Upper lobe of left lung (tissue), 6 donors: ENCODE measurements around the gene FAM53A. TPM values are rescaled to one million over a fixed set of nuclear protein-coding genes. Genes with fewer than 3 reads are reported as not detected.

Source experiments
- ATAC-seq, 2 donors: fragments of 200-7000 bp; cut with Tn5 transposase; one replicate each; pipeline ENCODE4 v1.9.1; 2022; ENCODE audit warnings: mild to moderate bottlenecking in 2 of 2, moderate library complexity in 2 of 2; ENCODE audit not compliant: low FRiP score in 2 of 2
- DNase-seq, 2 donors: peaks; one replicate each; pipeline ENCODE4 v3.0.0-alpha.2; 2019 to 2020
- H3K27ac ChIP-seq, 4 donors: fragments of 200-600 bp; sonication (generic); one replicate each; pipeline ENCODE4 v1.5.1; 2016 to 2019
- H3K27me3 ChIP-seq, 4 donors: fragments of 200-600 bp; sonication (generic); one replicate each; pipeline ENCODE4 v1.5.1; 2017 to 2019
- H3K36me3 ChIP-seq, 4 donors: fragments of 200-600 bp; sonication (generic); one replicate each; pipeline ENCODE4 v1.5.1; 2016 to 2019
- H3K4me1 ChIP-seq, 4 donors: fragments of 200-600 bp; sonication (generic); one replicate each; pipeline ENCODE4 v1.5.1; 2018 to 2019
- H3K4me3 ChIP-seq, 4 donors: fragments of 200-600 bp; sonication (generic); one replicate each; pipeline ENCODE4 v1.5.1; 2017 to 2019; ENCODE audit warnings: mild to moderate bottlenecking in 2 of 4, moderate library complexity in 1 of 4
- H3K9me3 ChIP-seq, 4 donors: fragments of 200-600 bp; sonication (generic); one replicate each; pipeline ENCODE4 v1.5.1; 2018 to 2019
- EP300 ChIP-seq, 4 donors: sonication (generic); formaldehyde crosslinking; IDR thresholded peaks; one replicate each; pipeline ENCODE4 v1.5.1; 2017; ENCODE audit warnings: antibody characterized with exemption in 4 of 4, control low read depth in 2 of 4
- POLR2A ChIP-seq, 4 donors: fragments of 450-650 bp; IDR thresholded peaks; one replicate each; pipeline ENCODE4 v1.5.1; 2016 to 2017; ENCODE audit warnings: antibody characterized with exemption in 4 of 4, mild to moderate bottlenecking in 2 of 4
- POLR2AphosphoS5 ChIP-seq, 2 donors: sonication (generic); formaldehyde crosslinking; IDR thresholded peaks; one replicate each; pipeline ENCODE4 v1.5.1; 2017; ENCODE audit warnings: antibody characterized with exemption in 2 of 2
- WGBS, 2 donors: methylation state at CpG; one replicate each; pipeline ENCODE4 v1.1.5; 2017 to 2018; 5-methylcytosine and 5-hydroxymethylcytosine counted together
- total RNA-seq, 6 donors: library from RNA; depleted of rRNA in 4 of 6; stranded (reverse); fragments of >200 nt in 4 of 6; gene quantifications; one replicate each; pipeline versions ENCODE4 v1.1.0 to v1.2.1, GENCODE V29; 2016 to 2021
- TF ChIP-seq, protein P1 (sequence below), 6 experiments: fragments of 450-650 bp in 4 of 6; fragments of 200-600 bp in 2 of 6; sonication (generic) in 2 of 6; IDR thresholded peaks; one replicate each; pipeline ENCODE4 v1.5.1; 2016 to 2019; ENCODE audit warnings: antibody characterized with exemption in 6 of 6
- donor health status: DM: no; HTN: no; CAD: no; lungs with moderate emphysema.
- donor health status: DM: no; HTN: yes; CAD: no; lungs with severe emphysema.

The FAM53A gene
- total RNA-seq, 6 donors from 2014 or later = 0.59 to 17.8 (median 2.5) TPM

DNA sequence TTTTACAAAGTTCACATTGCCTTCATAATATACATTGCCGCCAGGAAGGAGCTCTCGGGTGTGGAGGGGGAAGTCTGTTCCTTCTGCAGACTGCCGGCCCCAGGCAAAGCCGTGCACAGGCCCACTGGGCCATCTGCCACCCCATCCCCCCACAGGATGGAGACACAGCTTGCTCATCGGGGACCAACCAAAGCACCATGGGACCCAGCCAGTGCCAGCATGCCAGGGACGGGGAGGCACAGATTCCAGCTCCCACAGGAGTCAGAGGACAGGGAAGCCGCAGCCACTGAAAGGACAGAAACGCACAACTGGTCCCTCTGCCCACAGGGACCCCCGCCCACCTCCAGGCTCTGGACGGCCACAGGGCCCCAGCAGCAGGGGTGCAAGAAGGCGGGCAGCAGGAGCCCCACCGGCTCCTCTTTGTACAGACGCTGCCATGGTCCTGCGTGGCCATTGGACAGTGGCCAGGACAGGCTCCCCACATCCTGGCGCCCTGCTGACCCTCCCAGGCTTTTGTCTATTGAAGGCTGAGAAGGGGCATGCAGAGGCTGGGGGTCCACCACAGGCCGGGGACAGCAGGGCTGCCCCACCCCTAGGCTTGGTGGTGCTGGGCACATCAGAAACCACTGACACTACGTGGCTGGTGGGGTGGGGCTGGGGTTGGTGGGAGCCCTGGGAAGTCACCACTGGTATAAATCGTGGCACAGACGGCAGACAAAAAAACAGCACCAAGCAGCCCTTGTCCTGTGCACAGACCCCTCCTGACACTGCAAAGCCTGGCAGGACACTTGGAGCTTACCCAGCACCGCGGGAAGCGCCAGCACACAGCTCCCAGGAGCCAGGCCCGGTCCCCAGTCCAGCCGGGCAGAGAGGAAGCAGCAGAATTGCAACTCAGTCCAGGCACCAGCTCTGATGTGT, 89.0 kb downstream of the FAM53A start:
- peak in 1 of 2 donors; percentile 67 for DNase-seq
- H3K4me3 ChIP-seq = no peak overlapping the region
- WGBS, 2 donors = 48 to 74% methylated on average over 8 to 18 of the region's 24 CpGs

DNA sequence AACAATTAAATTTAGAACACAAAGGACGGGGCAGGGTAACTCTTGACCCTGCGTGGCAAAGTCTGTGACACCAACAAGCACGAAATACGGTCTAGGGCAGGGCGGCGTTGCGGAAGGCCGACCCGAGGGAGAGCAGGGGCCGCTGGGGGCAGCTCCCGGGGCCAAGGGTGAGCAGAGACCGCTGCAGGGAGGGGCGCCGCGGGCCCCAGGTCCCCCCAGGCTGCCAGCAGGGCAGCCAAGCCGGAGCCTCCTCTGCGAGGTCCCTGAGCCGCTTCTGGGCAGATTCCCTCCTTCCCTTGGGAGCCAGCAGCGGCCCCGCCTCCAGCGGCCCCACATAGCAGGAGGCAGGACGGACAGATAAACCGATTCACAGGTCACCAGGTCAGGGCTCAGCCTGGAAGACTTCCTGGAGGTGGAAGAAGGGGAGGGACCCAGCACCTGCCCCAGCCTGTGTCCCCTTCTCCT, 90.2 kb downstream of the FAM53A start:
- Histone ChIP-seq H3K4me1 (no peaks in the 10 kb centered on the region), H3K4me3 (no peak overlapping the region), H3K27ac (no peak overlapping the region), H3K9me3 (peaks cover 5 to 22% (median 16%) of the 10 kb centered on the region in 4 donors), H3K36me3 (no peaks in the 10 kb centered on the region), H3K27me3 (no peaks in the 10 kb centered on the region)
- TF ChIP-seq, protein P1, sequence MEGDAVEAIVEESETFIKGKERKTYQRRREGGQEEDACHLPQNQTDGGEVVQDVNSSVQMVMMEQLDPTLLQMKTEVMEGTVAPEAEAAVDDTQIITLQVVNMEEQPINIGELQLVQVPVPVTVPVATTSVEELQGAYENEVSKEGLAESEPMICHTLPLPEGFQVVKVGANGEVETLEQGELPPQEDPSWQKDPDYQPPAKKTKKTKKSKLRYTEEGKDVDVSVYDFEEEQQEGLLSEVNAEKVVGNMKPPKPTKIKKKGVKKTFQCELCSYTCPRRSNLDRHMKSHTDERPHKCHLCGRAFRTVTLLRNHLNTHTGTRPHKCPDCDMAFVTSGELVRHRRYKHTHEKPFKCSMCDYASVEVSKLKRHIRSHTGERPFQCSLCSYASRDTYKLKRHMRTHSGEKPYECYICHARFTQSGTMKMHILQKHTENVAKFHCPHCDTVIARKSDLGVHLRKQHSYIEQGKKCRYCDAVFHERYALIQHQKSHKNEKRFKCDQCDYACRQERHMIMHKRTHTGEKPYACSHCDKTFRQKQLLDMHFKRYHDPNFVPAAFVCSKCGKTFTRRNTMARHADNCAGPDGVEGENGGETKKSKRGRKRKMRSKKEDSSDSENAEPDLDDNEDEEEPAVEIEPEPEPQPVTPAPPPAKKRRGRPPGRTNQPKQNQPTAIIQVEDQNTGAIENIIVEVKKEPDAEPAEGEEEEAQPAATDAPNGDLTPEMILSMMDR (IDR thresholded peaks at IDR 0.05) = no peak
- TF ChIP-seq POLR2AphosphoS5 (IDR thresholded peaks at IDR 0.05) = no peak
- no peak for TF ChIP-seq EP300 (IDR thresholded peaks at IDR 0.05)
- WGBS, 2 donors = 52 to 60% methylated on average over 20 to 23 of the region's 23 CpGs
- DNase-seq (peak in 1 of 2 donors; percentile 68), ATAC-seq (no peak)

More for the DNA sequence above, 89.0 kb downstream of the FAM53A start:
- H3K9me3 ChIP-seq = peaks cover 5 to 18% (median 12%) of the 10 kb centered on the region in 4 donors
- peak in 1 of 2 donors; percentile 9 for ATAC-seq
- no peaks in the 10 kb centered on the region for H3K27me3 ChIP-seq
- no peaks in the 10 kb centered on the region for H3K4me1 ChIP-seq
- TF ChIP-seq, protein P1 (IDR thresholded peaks at IDR 0.05) = no peak
- TF ChIP-seq POLR2AphosphoS5 (IDR thresholded peaks at IDR 0.05) (no peak), POLR2A (IDR thresholded peaks at IDR 0.05) (no peak), EP300 (IDR thresholded peaks at IDR 0.05) (no peak)
- H3K27ac ChIP-seq = no peak overlapping the region
- H3K36me3 ChIP-seq = no peaks in the 10 kb centered on the region

DNA sequence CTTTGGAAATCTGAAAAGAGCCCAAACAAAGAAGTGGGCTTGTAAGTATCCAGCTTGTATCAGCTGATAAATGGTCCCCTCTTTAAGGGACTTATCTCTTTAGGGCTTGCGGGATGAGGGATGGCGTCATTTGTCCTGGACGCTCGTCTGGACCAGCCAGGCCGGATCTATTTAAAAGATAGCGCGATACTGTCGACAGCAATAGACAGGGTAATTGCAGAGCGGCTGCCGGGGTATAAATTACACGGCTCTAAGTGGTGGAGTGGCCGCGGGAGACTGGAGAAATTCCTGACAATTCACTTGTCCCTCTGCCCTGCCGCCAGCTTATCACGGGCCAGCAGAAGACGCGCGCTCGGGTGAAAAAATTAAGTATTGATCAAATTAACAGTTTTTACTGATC, 90.7 kb downstream of the FAM53A start:
- 63 to 75% methylated on average over 19 of the region's 19 CpGs for WGBS, 2 donors
- no peaks in the 10 kb centered on the region for H3K27me3 ChIP-seq

DNA sequence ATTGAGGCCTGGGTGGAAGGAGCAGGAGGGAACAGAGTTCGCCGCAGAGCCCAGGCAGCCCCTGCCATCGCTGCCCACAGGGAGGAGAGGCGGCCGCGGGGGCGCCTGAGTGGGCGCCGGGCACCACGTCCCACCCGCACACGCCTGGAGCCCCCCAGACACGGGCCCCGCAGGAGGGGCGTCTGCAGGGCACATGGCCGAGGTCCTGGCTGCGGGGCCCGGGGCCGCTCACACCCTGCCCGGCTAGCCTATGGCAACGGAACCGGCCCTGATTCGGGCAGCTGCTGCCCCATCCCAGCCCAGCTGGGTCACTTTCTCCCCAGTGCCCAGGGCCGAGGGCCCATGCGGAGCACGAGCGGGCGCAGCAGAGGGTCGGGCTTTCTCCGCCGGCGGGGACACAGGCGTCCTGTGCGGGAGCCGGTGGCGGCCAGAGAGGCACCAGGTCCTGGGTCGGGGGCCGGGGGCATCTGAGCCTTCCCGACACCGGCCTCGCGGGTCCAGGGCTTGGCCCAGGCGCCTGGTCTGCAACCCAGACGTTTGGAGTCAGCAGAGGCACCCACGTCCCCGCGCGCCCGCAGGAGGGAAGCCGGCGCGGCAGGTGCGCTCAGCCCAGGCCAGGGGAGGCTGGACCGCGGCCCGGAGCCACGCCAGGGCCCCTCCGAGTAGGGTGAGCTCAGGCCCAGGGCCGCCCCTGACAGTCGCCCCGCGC, 91.2 kb downstream of the FAM53A start:
- Histone ChIP-seq H3K27me3 (no peaks in the 10 kb centered on the region), H3K4me3 (no peak overlapping the region), H3K27ac (no peak overlapping the region), H3K36me3 (no peaks in the 10 kb centered on the region), H3K9me3 (peaks cover 5 to 29% (median 21%) of the 10 kb centered on the region in 4 donors), H3K4me1 (no peaks in the 10 kb centered on the region)
- peak in 1 of 2 donors; percentile 23 for ATAC-seq
- DNase-seq = peak in 1 of 2 donors; percentile 80
- TF ChIP-seq POLR2A (IDR thresholded peaks at IDR 0.05) = no peak
- no peak for TF ChIP-seq POLR2AphosphoS5 (IDR thresholded peaks at IDR 0.05)
- WGBS, 2 donors = 91 to 93% methylated on average over 25 to 48 of the region's 62 CpGs

More for the DNA sequence above, 90.7 kb downstream of the FAM53A start:
- TF ChIP-seq, protein P1 (IDR thresholded peaks at IDR 0.05) = no peak
- no peak for TF ChIP-seq EP300 (IDR thresholded peaks at IDR 0.05)
- no peak for TF ChIP-seq POLR2AphosphoS5 (IDR thresholded peaks at IDR 0.05)
- no peak for TF ChIP-seq POLR2A (IDR thresholded peaks at IDR 0.05)
- DNase-seq (no peak), ATAC-seq (no peak)
- Histone ChIP-seq H3K4me3 (no peak overlapping the region), H3K9me3 (peaks cover 5 to 26% (median 20%) of the 10 kb centered on the region in 4 donors), H3K27ac (no peak overlapping the region), H3K4me1 (no peaks in the 10 kb centered on the region), H3K36me3 (no peaks in the 10 kb centered on the region)
